Activated naive CD8-positive, alpha-beta T cell treated with anti-CD3 and anti-CD28 coated beads, Interleukin-2, amount 10 ng/mL, durations not matched to agents 7 days and 5 days (primary cell): ENCODE measurements around the gene NRG2. TPM values are rescaled to one million over a fixed set of nuclear protein-coding genes. Genes with fewer than 3 reads are reported as not detected.
A peak's percentile ranks its signal among the peaks of the same experiment; 100 is the strongest.

Experiments
- ATAC-seq: fragments of 150-1000 bp; cut with Tn5 transposase; one replicate; pipeline ENCODE4 v1.10.0; 2021; ENCODE audit warnings: low read depth, moderate library complexity
- POLR2A ChIA-PET: fragments of 350-600 bp; sonication (Branson Sonifier 250); formaldehyde crosslinking; loops from one replicate; lab custom pipeline; 2021; ENCODE audit warnings: antibody characterized with exemption; lab: Charles Lee
- DNase-seq: peaks from one replicate; pipeline ENCODE4 v3.0.0; 2021
- H3K27ac Mint-ChIP-seq: one replicate; pipeline ENCODE4 v1.8.0; 2022; ENCODE audit warnings: mild to moderate bottlenecking, mixed read lengths
- H3K27me3 Mint-ChIP-seq: one replicate; pipeline ENCODE4 v1.8.0; 2022; ENCODE audit warnings: mild to moderate bottlenecking, moderate library complexity, mixed read lengths
- H3K36me3 Mint-ChIP-seq: one replicate; pipeline ENCODE4 v1.8.0; 2021; ENCODE audit warnings: mild to moderate bottlenecking, mixed read lengths
- H3K4me1 Mint-ChIP-seq: one replicate; pipeline ENCODE4 v1.8.0; 2021; ENCODE audit warnings: mixed read lengths
- H3K4me3 Mint-ChIP-seq: one replicate; pipeline ENCODE4 v1.8.0; 2022; ENCODE audit warnings: mild to moderate bottlenecking, moderate library complexity, mixed read lengths
- H3K9me3 Mint-ChIP-seq: one replicate; pipeline ENCODE4 v1.8.0; 2021; ENCODE audit warnings: mixed read lengths
- total RNA-seq, 2 experiments: library from RNA; stranded (reverse); gene quantifications; one replicate each; pipeline ENCODE4 v1.2.3, GENCODE V29; 2021

Gene NRG2
- total RNA-seq, 2 experiments from 2014 or later: 0.08 TPM; not detected in 1

DNA sequence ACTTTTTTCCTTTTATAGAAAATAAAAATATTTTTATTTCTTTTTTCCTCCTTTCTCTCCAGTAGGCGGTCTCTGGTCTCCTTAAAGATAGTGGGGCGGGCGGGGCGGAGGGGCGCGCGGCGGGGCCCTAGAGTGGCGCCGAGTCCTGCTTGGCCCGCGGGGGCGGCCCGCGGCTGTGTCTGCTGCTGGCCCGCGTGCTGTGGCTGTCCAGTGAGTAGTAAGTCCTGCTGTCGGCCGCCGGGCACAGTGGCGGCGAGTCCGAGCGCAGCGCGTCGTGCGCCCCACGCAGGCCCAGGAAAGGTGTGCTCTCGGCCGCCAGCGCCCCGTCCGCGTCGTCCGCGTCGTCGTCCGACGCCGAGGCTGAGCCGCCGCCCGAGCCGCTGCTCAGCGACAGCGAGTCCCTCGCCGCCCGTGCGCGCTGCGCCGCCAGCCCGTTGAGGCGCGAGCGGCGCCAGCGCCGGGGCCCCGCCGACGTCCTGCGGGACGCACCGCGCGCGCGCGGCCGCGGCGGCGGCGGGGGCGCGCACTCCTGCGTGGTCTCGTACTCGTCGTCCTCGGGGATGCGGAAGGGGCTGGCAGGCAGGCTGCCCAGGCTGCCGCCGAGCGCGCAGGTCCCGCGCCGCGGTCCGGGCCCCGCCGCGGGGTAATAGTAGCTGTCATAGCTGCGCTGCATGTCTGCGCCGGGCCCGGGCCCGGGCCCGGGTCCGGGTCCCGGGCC is 195.2 kb downstream of the NRG2 start:
- H3K9me3 Mint-ChIP-seq: no peaks in the 10 kb centered on the region
- H3K4me1 Mint-ChIP-seq: peaks cover 10% of the 10 kb centered on the region
- H3K36me3 Mint-ChIP-seq: no peaks in the 10 kb centered on the region
- POLR2A ChIA-PET: no interaction called here
- H3K27ac Mint-ChIP-seq: no peak overlapping the region
- peaks cover 34% of the 10 kb centered on the region for H3K27me3 Mint-ChIP-seq
- peak; percentile 86 for DNase-seq
- peak; percentile 87 for ATAC-seq
- H3K4me3 Mint-ChIP-seq: peak overlapping the region; percentile 43

DNA sequence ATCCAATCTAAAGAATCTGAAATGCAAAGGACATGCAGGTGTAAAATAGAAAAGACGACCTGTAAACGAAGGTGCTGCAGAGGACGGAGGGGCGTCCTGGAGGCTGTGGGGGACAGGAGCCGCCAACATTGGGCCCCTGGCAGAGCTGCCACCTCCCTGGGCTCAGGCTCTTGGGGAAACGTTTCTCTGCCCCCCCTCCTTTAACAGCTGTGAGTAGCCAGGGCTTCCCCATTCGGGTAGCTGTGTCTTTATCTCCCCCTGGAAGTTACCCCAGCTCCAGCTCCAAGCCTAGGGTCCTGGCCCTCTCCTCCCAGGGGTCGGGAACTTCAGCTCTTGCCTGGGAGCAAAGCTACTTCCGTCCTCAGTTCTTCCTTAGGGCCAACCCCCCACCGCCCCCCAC is 196.0 kb downstream of the NRG2 start:
- no peaks in the 10 kb centered on the region for H3K9me3 Mint-ChIP-seq
- peak overlapping the region; percentile 55 for H3K4me3 Mint-ChIP-seq
- H3K27ac Mint-ChIP-seq: no peak overlapping the region
- POLR2A ChIA-PET: no interaction called here
- no peak for DNase-seq
- H3K27me3 Mint-ChIP-seq: peaks cover 34% of the 10 kb centered on the region
- H3K4me1 Mint-ChIP-seq: peaks cover 10% of the 10 kb centered on the region
- no peaks in the 10 kb centered on the region for H3K36me3 Mint-ChIP-seq
- no peak for ATAC-seq

DNA sequence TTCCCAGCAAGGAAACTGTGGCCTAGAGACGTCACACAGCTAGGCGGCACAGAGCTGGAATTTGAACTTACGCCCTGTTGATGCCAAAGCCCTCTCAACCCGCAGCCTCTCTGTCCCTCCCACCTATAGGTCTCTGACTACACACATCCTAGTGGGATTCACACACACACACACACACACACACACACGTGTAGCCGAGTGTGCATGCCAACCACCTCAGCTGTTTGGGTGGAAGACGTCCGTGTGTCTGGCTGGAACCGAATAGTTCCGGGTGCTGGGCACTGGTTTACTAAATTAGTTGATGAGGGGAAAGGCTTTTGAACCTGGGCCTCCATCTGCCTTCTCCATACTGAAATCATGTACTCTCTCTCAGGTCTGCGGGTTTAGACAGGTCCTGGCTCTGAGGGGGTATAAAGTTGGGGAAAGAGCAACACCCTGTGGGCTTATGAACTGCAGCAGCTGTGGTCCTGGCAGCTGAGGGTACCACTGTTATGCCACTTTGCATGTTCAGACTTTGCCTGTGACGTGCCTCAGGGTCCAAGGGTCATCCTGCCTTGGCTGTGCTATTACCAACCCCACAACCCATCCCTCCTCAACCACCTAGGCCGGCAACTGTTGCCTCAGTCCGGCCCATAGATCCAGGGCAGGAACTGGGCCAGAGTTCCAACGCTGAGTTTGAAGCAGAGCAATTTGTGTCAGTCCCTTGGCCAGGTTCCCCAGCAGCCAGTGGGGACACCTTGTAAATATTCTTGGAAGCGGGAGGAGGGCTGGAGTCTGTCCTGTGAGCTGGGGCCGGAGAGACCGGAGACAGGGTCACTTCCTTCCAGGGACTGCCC is 197.0 kb downstream of the NRG2 start:
- no peaks in the 10 kb centered on the region for H3K36me3 Mint-ChIP-seq
- peaks cover 10% of the 10 kb centered on the region for H3K4me1 Mint-ChIP-seq
- peaks cover 34% of the 10 kb centered on the region for H3K27me3 Mint-ChIP-seq
- no peak overlapping the region for H3K4me3 Mint-ChIP-seq
- ATAC-seq (no peak), DNase-seq (no peak)
- H3K27ac Mint-ChIP-seq: no peak overlapping the region
- H3K9me3 Mint-ChIP-seq: no peaks in the 10 kb centered on the region
- POLR2A ChIA-PET: no interaction called here

DNA sequence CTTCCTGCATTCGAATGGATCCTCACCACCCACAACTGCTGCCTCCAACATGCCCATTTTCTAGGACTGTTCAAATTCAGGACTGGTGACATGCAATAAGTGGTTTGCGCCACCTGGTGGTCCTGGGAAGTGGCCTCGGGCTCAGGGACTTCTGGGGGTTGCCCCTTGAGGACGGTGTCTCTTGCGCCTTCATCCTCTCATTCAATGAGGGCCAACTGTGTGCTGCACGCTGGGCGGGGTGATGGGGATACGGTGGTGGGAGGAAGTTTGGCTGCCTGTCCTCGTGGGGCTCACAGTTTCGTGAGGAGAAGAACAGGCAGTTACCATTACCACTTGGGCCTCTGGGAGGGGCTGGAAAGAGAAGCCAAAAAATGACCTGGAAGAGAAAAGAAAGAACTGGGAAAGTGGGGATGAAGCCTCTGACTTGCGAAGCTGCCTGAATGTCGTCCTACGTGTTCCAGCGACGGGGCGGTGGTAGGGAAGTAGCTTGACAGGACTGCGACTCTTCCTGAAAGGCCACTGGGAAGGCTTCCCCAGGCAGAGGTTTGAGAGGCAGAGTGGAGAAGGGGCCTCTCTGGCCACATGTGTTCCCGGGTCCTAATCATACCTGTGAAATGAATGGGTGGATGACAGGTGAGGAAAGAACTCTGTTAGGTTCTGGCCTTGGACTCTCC is 198.5 kb downstream of the NRG2 start:
- POLR2A ChIA-PET: no interaction called here
- Mint-ChIP-seq H3K9me3 (no peaks in the 10 kb centered on the region), H3K36me3 (no peaks in the 10 kb centered on the region), H3K27ac (no peak overlapping the region), H3K27me3 (peaks cover 33% of the 10 kb centered on the region), H3K4me3 (no peak overlapping the region), H3K4me1 (peaks cover 10% of the 10 kb centered on the region)
- DNase-seq (peak; percentile 72), ATAC-seq (no peak)

DNA sequence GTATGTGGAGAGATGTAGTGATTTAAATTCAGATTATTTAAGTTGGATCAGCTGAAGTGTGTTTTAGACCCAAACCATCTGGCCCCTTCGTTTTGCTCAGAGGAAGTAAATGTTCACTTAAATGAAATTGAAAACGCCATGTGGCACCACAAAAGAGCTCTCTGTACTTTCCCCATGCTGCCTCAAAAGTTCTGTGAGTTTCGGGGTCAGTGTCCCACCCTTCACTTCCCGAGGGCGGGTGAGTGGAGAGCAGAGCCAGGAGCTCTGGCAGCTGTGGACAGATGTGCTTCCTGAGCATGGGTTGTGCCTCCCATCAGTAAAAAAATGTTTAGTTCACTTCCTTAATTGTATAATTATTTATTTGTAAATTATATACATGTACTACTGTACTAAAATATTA is 199.1 kb downstream of the NRG2 start:
- H3K27me3 Mint-ChIP-seq: peaks cover 27% of the 10 kb centered on the region

DNA sequence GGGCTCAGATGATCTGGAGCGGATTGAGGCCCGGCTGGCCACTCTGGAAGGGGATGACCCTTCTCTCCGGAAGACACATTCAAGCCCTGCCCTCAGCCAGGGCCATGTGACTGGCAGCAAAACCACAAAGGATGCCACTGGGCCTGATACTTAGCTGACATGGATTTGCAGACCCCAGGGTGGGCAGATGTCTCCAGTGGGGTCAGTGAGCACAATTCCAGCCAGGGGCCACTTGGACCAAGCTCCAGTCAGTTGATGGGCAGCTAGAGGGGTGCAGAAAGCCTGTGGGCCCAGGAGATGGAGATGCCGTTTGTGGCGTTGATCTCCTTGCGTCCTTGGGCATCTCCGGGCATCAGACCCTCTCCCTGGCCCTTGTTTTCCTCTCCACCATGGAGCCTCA is 200.8 kb downstream of the NRG2 start:
- no peak for ATAC-seq
- no peaks in the 10 kb centered on the region for H3K36me3 Mint-ChIP-seq
- no peaks in the 10 kb centered on the region for H3K9me3 Mint-ChIP-seq
- peaks cover 21% of the 10 kb centered on the region for H3K27me3 Mint-ChIP-seq
- H3K27ac Mint-ChIP-seq: no peak overlapping the region
- POLR2A ChIA-PET: no interaction called here
- no peak overlapping the region for H3K4me3 Mint-ChIP-seq
- peaks cover 4% of the 10 kb centered on the region for H3K4me1 Mint-ChIP-seq
- DNase-seq: peak; percentile 20

More for the DNA sequence above, 199.1 kb downstream of the NRG2 start:
- no peak for ATAC-seq
- POLR2A ChIA-PET: interaction anchor here (0.6 kb wide), 1 partner anchor 205 kb away, joined by 3 read pairs; no protein-coding TSS in a partner anchor
- no peaks in the 10 kb centered on the region for H3K9me3 Mint-ChIP-seq
- DNase-seq: peak; percentile 10
- H3K27ac Mint-ChIP-seq: no peak overlapping the region
- H3K36me3 Mint-ChIP-seq: no peaks in the 10 kb centered on the region
- H3K4me1 Mint-ChIP-seq: peaks cover 9% of the 10 kb centered on the region
- H3K4me3 Mint-ChIP-seq: no peak overlapping the region

DNA sequence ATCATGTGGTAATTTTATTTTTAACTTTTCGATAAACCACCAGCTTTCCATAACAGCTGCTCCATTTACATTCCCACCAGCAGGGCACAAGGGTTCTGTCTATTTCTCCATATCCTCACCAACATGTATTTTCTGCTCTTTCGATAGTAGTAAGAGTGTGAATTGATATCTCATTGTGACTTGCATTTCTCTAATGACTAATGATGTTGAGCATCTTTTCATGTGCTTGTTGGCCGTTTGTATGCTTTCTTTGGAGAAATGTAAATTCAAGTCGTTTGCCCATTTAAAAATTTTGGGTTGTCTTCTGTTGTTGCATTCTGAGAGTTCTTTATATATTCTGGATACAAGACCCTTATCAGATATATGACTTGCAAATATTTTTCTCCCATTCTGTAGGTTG is 201.6 kb downstream of the NRG2 start:
- peaks cover 3% of the 10 kb centered on the region for H3K4me1 Mint-ChIP-seq
- peaks cover 15% of the 10 kb centered on the region for H3K27me3 Mint-ChIP-seq
- POLR2A ChIA-PET: interaction anchor here (0.6 kb wide), 1 partner anchor 274 kb away, joined by 6 read pairs; no protein-coding TSS in a partner anchor
- H3K36me3 Mint-ChIP-seq: no peaks in the 10 kb centered on the region
- H3K9me3 Mint-ChIP-seq: no peaks in the 10 kb centered on the region
- DNase-seq (no peak), ATAC-seq (no peak)
- no peak overlapping the region for H3K27ac Mint-ChIP-seq
- no peak overlapping the region for H3K4me3 Mint-ChIP-seq

DNA sequence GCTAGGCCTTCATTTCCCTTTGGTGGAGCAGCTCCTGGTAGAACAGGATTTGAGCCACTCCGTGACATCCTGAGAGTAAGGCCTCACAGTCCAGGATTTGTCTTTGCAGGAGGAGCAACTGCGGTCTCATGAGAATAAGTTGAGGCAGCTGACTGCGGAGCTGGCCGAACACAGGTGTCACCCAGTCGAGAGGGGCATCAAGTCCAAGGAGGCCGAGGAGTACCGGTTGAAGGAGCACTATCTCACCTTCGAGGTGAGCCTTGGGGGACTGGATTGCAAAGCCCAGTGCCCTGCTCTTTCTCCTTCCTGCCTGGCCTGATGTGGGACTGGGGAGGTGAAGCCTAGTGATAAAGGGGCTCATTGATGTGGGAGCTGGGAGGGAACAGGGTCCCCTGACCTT is 203.2 kb downstream of the NRG2 start:
- Mint-ChIP-seq H3K27ac (no peak overlapping the region), H3K9me3 (no peaks in the 10 kb centered on the region), H3K4me3 (no peak overlapping the region), H3K36me3 (no peaks in the 10 kb centered on the region), H3K27me3 (peaks cover 7% of the 10 kb centered on the region), H3K4me1 (peaks cover 3% of the 10 kb centered on the region)
- ATAC-seq (no peak), DNase-seq (peak; percentile 10)
- POLR2A ChIA-PET: no interaction called here

DNA sequence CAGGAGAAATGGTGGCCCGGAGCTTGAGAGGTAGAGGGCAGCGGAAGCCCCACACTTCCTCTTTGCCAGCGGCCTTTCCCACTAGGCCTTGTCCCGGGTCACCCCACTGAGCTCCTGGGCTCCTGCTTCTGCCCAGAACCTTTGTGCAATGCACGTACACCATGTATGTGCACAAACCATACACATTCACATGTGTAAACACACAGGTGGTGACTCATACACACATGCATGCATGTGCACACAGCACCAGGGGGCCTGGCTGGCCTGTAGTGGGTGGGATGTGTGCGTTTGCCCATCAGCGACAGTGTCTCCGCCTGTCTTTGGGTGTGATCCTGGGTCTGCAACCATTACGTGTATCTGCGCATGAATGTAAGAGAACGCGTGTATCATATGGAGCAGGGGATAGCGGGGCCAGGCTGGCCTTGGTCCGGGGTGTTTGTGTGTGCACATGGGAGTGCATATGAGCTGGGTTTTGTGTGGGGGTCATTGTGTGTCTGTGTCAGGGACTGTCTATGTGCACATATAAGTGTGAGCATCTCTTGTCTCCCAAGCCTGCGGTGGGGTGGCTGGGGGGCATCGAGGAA is 203.8 kb downstream of the NRG2 start:
- DNase-seq (peak; percentile 19), ATAC-seq (no peak)
- H3K36me3 Mint-ChIP-seq: no peaks in the 10 kb centered on the region
- H3K9me3 Mint-ChIP-seq: no peaks in the 10 kb centered on the region
- POLR2A ChIA-PET: no interaction called here
- H3K4me3 Mint-ChIP-seq: no peak overlapping the region
- H3K27ac Mint-ChIP-seq: no peak overlapping the region
- peaks cover 4% of the 10 kb centered on the region for H3K27me3 Mint-ChIP-seq
- H3K4me1 Mint-ChIP-seq: peaks cover under 1% of the 10 kb centered on the region

DNA sequence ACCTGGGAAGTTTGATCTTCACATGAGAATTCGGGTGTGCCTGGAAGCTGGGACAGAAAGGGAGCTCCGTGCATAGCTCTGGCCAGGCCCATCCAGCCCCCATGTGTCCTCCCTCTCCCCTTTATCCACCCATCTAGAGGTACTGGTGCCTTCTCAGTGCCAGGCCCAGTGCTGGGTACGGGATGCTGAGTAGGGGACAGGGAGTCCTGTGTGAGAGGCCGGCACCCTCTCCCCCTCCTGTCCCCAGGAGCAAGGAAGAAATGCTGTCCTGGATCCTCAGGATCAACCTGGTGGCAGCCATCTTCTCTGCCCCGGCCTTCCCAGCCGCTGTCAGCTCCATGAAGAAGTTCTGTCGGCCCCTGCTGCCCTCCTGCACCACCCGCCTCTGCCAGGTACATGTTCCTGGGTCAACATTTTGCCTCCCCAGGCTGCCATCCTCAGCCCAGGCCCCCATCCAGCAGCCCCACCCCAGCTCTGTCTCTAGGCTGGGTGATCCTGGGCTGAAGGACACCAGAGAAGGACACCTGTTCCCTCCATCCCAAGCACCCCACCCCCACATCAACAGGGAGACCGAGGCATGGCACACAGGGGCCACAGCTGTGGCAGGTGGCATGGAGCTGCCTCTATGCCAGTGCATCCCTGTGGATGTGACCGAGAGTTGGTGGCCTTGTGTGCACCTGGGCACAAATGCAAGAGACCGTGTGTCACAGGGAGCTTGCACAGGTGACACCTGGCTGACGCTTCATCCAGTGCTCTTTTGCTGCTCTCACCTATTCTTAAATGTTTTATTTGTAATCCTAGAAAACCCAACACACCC is 204.5 kb downstream of the NRG2 start:
- Mint-ChIP-seq H3K27ac (no peak overlapping the region), H3K36me3 (no peaks in the 10 kb centered on the region), H3K4me3 (no peak overlapping the region), H3K4me1 (no peaks in the 10 kb centered on the region), H3K27me3 (peaks cover 6% of the 10 kb centered on the region), H3K9me3 (no peaks in the 10 kb centered on the region)
- no peak for ATAC-seq
- peak; percentile 17 for DNase-seq
- POLR2A ChIA-PET: no interaction called here

DNA sequence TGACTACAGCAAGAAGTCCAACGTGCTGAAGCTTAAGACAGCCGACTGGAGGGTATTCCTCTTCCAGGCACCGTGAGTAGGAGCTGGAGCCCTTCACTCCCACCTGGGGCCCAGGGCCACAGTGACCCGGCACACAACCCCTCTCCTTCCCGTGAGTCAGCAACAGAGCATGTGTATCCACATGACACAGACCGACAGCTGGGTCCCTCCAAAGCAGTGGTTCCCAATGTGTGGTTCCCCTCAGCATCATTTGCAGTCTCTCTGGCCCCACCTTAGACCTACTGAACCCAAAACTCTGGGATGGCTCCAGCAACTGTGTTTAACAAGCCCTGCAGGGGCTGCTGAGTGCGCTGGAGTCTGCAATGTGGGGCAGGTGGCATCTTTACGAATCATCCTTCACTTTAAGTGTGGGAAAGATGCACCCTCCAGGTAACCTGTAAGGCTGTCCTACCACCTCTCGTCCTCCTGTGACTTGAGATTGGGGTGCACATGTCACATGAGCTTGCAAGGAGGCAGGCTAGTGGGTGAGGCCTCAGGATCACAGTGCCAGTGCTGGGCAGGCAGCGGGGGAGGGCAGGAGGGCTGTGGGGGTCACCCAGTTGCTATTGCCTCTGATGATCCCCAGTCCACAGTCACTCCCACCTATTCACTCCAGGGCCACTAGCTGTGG is 205.3 kb downstream of the NRG2 start:
- no peaks in the 10 kb centered on the region for H3K36me3 Mint-ChIP-seq
- no peaks in the 10 kb centered on the region for H3K9me3 Mint-ChIP-seq
- no peak overlapping the region for H3K27ac Mint-ChIP-seq
- ATAC-seq: no peak
- no peak overlapping the region for H3K4me3 Mint-ChIP-seq
- no peaks in the 10 kb centered on the region for H3K4me1 Mint-ChIP-seq
- POLR2A ChIA-PET: no interaction called here
- DNase-seq: peak; percentile 22
- peaks cover 11% of the 10 kb centered on the region for H3K27me3 Mint-ChIP-seq

DNA sequence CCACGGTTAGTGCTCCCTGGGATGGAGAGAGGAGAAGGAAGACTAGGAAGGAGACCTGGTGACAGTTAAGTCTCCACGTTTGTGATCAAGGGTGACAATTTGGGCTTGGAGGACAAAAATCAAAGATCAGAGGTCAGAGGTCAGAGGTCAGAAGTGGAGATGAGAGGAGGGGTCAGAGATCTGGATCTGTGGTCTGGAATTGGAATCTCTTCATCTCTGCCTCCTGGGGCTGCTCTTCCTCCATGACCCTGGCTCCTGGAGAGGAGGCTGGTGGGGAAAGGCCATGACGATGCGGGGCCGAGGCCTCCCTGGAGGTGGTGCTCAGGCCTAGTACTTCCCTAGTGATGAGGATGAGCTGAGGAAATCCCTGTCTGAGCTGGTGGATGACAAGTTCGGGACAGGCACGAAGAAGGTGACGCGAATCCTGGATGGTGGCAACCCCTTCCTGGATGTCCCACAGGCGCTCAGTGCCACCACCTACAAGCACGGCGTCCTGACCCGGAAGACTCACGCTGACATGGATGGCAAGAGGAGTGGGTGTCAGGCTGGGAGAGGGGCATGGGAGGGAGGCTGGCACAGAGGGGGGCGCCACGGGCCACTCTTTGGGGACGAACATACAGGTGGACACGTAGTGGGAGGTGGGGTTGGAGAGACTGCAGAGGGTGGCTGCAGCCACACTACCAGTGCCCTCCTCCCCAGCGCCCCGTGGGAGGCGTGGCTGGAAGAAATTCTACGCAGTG is 206.5 kb downstream of the NRG2 start:
- ATAC-seq (no peak), DNase-seq (peak; percentile 9)
- no peaks in the 10 kb centered on the region for H3K36me3 Mint-ChIP-seq
- no peaks in the 10 kb centered on the region for H3K4me1 Mint-ChIP-seq
- H3K27ac Mint-ChIP-seq: no peak overlapping the region
- no peak overlapping the region for H3K4me3 Mint-ChIP-seq
- POLR2A ChIA-PET: no interaction called here
- H3K27me3 Mint-ChIP-seq: peaks cover 11% of the 10 kb centered on the region
- no peaks in the 10 kb centered on the region for H3K9me3 Mint-ChIP-seq
